Prostate gland (tissue), 2 donors: ENCODE data around the gene TCIRG1. TPM values are rescaled to one million over a fixed set of nuclear protein-coding genes. Genes with fewer than 3 reads are reported as not detected.

ENCODE experiments used
- DNase-seq: peaks from one replicate; pipeline ENCODE4 v3.0.0-alpha.2; 2019; ENCODE audit warnings: low spot score
- H3K27ac ChIP-seq, 2 donors: fragments of 200-600 bp; sonication (generic); 2 replicates each; pipeline ENCODE4 v1.5.1; 2017 to 2019
- H3K27me3 ChIP-seq: fragments of 200-600 bp; sonication (generic); replicated peaks from 2 replicates; pipeline ENCODE4 v1.5.1; 2019; ENCODE audit not compliant: insufficient read depth
- H3K36me3 ChIP-seq, 2 donors: fragments of 200-600 bp; sonication (generic); 1 replicate in 1 of 2; 2 replicates in 1 of 2; pipeline versions ENCODE4 v1.5.1 to v1.8.1; 2017 to 2019
- H3K4me1 ChIP-seq: fragments of 200-600 bp; sonication (generic); replicated peaks from 2 replicates; pipeline ENCODE4 v1.5.1; 2019
- H3K4me3 ChIP-seq, 2 donors: fragments of 200-600 bp; sonication (generic); 2 replicates each; pipeline ENCODE4 v1.5.1; 2017 to 2019
- H3K9me3 ChIP-seq: fragments of 200-600 bp; sonication (generic); 2 replicates; pipeline ENCODE4 v1.5.1; 2017
- CTCF ChIP-seq, 4 experiments: fragments of 200-600 bp in 2 of 4; fragments of 450-650 bp in 2 of 4; sonication (generic) in 2 of 4; IDR thresholded peaks; 1 replicate in 3 of 4; 2 replicates in 1 of 4; pipeline ENCODE4 v1.5.1; 2016 to 2019; ENCODE audit warnings: antibody characterized with exemption in 4 of 4, mild to moderate bottlenecking in 2 of 4, moderate library complexity in 2 of 4
- POLR2A ChIP-seq: fragments of 450-650 bp; IDR thresholded peaks from one replicate; pipeline ENCODE4 v1.6.1; 2016; ENCODE audit warnings: antibody characterized with exemption, mild to moderate bottlenecking
- POLR2AphosphoS5 ChIP-seq: sonication (generic); formaldehyde crosslinking; IDR thresholded peaks from one replicate; pipeline ENCODE4 v1.6.1; 2017; ENCODE audit warnings: antibody characterized with exemption
- WGBS: methylation state at CpG from one replicate; pipeline ENCODE4 v1.1.5; 2018; 5-methylcytosine and 5-hydroxymethylcytosine counted together
- intact Hi-C: fragments of 100-400 bp; cut with DNase I; formaldehyde crosslinking; loops from one replicate; pipeline ENCODE4 v1.14.2; 2022
- total RNA-seq, 2 donors: library from RNA; depleted of rRNA; stranded (reverse); fragments of >200 nt; gene quantifications; one replicate each; pipeline ENCODE4 v1.1.0, GENCODE V29; 2016

The TCIRG1 gene
- total RNA-seq, 2 donors from 2014 or later: 114 to 118 TPM

- Histone ChIP-seq H3K9me3 (no peaks in the 10 kb centered on the region), H3K36me3 (no peaks in the 10 kb centered on the region), H3K4me1 (no peaks in the 10 kb centered on the region), H3K27me3 (no peaks in the 10 kb centered on the region), H3K4me3 (no peak overlapping the region), H3K27ac (no peak overlapping the region)
- DNase-seq: no peak
- TF ChIP-seq CTCF (IDR thresholded peaks at IDR 0.05): no peak
- WGBS: 79% methylated on average over 14 of the region's 14 CpGs
- intact Hi-C loops: no loop called here
These were observed 12.6 kb downstream of the TCIRG1 start for GRCh38 chr11:68051191-68052136.

DNA sequence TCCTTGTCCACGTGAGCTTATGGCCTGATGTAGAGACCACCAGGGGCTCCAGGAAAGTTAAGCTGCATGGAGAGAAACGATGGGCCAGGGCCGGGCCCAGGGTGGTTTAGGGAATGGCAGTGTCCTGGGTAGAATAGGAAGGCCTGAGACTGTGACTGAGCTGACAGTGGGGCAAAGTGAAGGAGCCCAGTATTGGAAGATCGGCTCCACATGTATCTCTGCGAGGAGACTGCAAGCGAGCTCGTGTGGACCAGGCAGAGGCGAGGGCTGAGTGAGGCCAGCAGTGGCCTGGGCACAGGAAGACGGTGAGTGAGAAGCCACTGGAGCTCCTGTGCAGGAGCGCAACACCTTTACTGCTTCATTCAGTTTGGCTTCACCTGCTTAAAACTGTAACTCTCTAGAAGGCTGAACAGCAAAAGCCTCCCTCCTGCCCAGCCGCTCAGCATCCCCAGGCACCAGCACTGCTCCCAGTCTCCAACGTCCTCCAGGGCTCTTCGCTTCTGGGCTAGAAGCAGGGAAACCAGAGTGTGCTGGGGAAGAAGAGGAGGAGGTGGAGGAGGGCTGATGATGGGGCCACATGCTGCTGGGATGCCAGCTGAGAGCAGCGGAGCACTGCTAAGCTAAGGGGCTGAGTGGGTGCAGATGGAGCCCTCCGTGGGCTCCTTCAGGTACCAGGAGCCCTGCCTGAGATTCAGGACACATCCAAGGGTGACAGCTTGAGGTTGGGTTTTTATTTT, 13.5 kb downstream of the TCIRG1 start:
- 82% methylated on average over 15 of the region's 15 CpGs for WGBS
- no peaks in the 10 kb centered on the region for H3K4me1 ChIP-seq
- TF ChIP-seq POLR2AphosphoS5 (no peak), CTCF (IDR thresholded peaks at IDR 0.05) (no peak), POLR2A (no peak)
- no peaks in the 10 kb centered on the region for H3K27me3 ChIP-seq
- H3K36me3 ChIP-seq: no peaks in the 10 kb centered on the region
- no peak overlapping the region for H3K27ac ChIP-seq
- no peak for DNase-seq
- intact Hi-C loops: no loop called here
- no peak overlapping the region for H3K4me3 ChIP-seq
- H3K9me3 ChIP-seq: no peaks in the 10 kb centered on the region

- Histone ChIP-seq H3K4me3 (no peak overlapping the region), H3K4me1 (no peaks in the 10 kb centered on the region), H3K36me3 (no peaks in the 10 kb centered on the region), H3K27me3 (no peaks in the 10 kb centered on the region), H3K27ac (no peak overlapping the region), H3K9me3 (no peaks in the 10 kb centered on the region)
- TF ChIP-seq CTCF (IDR thresholded peaks at IDR 0.05) (no peak), POLR2A (no peak), POLR2AphosphoS5 (no peak)
- no peak for DNase-seq
- intact Hi-C loops: no loop called here
- whole genome bisulfite sequencing: 71% methylated on average over 8 of the region's 9 CpGs
These were observed 14.3 kb downstream of the TCIRG1 start for GRCh38 chr11:68053117-68053516.

- H3K9me3 ChIP-seq: no peaks in the 10 kb centered on the region
- H3K4me1 ChIP-seq: no peaks in the 10 kb centered on the region
- WGBS: 83% methylated on average over 11 of the region's 11 CpGs
- H3K36me3 ChIP-seq: peaks cover 0 to 5% of the 10 kb centered on the region in 2 donors
- H3K27ac ChIP-seq: no peak overlapping the region
- H3K4me3 ChIP-seq: no peak overlapping the region
- no peak for DNase-seq
- no peak for TF ChIP-seq POLR2AphosphoS5
- no peak for TF ChIP-seq CTCF (IDR thresholded peaks at IDR 0.05)
- TF ChIP-seq POLR2A: no peak
- intact Hi-C loops: no loop called here
- no peaks in the 10 kb centered on the region for H3K27me3 ChIP-seq
These were observed 15.4 kb downstream of the TCIRG1 start for GRCh38 chr11:68053981-68054812.
